Neural cell (in vitro differentiated cells): ENCODE measurements around the gene SLC25A4.

ENCODE experiments used
- CTCF ChIP-seq: fragments of 450-650 bp; IDR thresholded peaks from 2 replicates; pipeline ENCODE4 v1.5.1; 2014; ENCODE audit warnings: antibody characterized with exemption, mild to moderate bottlenecking, moderate library complexity; ENCODE audit not compliant: poor library complexity, severe bottlenecking
- EP300 ChIP-seq: fragments of 450-650 bp; conservative IDR thresholded peaks from 2 replicates; pipeline ENCODE4 v1.6.1; 2014; ENCODE audit warnings: antibody characterized with exemption, mild to moderate bottlenecking, moderate library complexity; ENCODE audit not compliant: poor library complexity, severe bottlenecking
- EZH2 ChIP-seq: fragments of 200-600, 300-800 bp; shearing (Covaris generic), sonication (generic); IDR thresholded peaks from 2 replicates; pipeline ENCODE4 v1.6.1; 2014; ENCODE audit warnings: antibody characterized with exemption, low read length, borderline replicate concordance, mild to moderate bottlenecking; ENCODE audit not compliant: insufficient read depth, poor library complexity, severe bottlenecking
- MXI1 ChIP-seq: fragments of 450-650 bp; conservative IDR thresholded peaks from 2 replicates; pipeline ENCODE4 v1.6.1; 2014; ENCODE audit warnings: antibody characterized with exemption, mild to moderate bottlenecking; ENCODE audit not compliant: poor library complexity, severe bottlenecking
- POLR2AphosphoS5 ChIP-seq: IDR thresholded peaks from 2 replicates; pipeline ENCODE4 v1.6.1; 2012
- RAD21 ChIP-seq: fragments of 450-650 bp; conservative IDR thresholded peaks from 2 replicates; pipeline ENCODE4 v1.6.1; 2014; ENCODE audit warnings: antibody characterized with exemption, mild to moderate bottlenecking, moderate library complexity
- REST ChIP-seq: IDR thresholded peaks from 2 replicates; pipeline ENCODE4 v1.6.1; 2012; ENCODE audit warnings: borderline replicate concordance
- SMC3 ChIP-seq: fragments of 450-650 bp; conservative IDR thresholded peaks from 2 replicates; pipeline ENCODE4 v1.6.1; 2014; ENCODE audit warnings: antibody characterized with exemption, mild to moderate bottlenecking, moderate library complexity; ENCODE audit not compliant: poor library complexity
- TAF1 ChIP-seq: IDR thresholded peaks from 2 replicates; pipeline ENCODE4 v1.6.1; 2012; ENCODE audit warnings: low read depth

GRCh38 chr4:185115827-185116232 lies 27.2 kb upstream of the SLC25A4 start:
- TF ChIP-seq CTCF (no peak), REST (no peak), EZH2 (no peak), POLR2AphosphoS5 (no peak), TAF1 (no peak), EP300 (no peak), SMC3 (no peak), RAD21 (no peak), MXI1 (no peak)
